ENCODE data around the gene ING5.
A peak's percentile ranks its signal among the peaks of the same experiment; 100 is the strongest.

ING5 gene

GRCh38 chr2:241676665-241677064 lies 25.2 kb upstream of the ING5 start:
- no peak for DNase-seq (ENCODE audit: low read depth)
- in situ Hi-C loops (cut with HindIII; ENCODE audit: low sequenced_read_pairs), result loop anchor here (10.0 kb wide), 1 partner anchor 48 kb away; no protein-coding TSS in a partner anchor
- H3K4me3 ChIP-seq (ENCODE audit: low read depth, low read length), result no peak overlapping the region
- TF ChIP-seq CTCF (IDR thresholded peaks at IDR 0.05; ENCODE audit: low read depth, low read length, missing control alignments), result no peak

- in situ Hi-C loops (cut with HindIII; ENCODE audit: low sequenced_read_pairs), result loop anchor here (10.0 kb wide), 1 partner anchor 47 kb away; no protein-coding TSS in a partner anchor
- no peak for TF ChIP-seq CTCF (IDR thresholded peaks at IDR 0.05; ENCODE audit: low read depth, low read length, missing control alignments)
- DNase-seq (ENCODE audit: low read depth), result no peak
- no peak overlapping the region for H3K4me3 ChIP-seq (ENCODE audit: low read depth, low read length)
These were observed 24.4 kb upstream of the ING5 start for GRCh38 chr2:241677392-241677791.

- H3K4me3 ChIP-seq (ENCODE audit: low read depth, low read length), result no peak overlapping the region
- no peak for DNase-seq (ENCODE audit: low read depth)
- in situ Hi-C loops (cut with HindIII; ENCODE audit: low sequenced_read_pairs), result loop anchor here (10.0 kb wide), 1 partner anchor 46 kb away; no protein-coding TSS in a partner anchor
- no peak for TF ChIP-seq CTCF (IDR thresholded peaks at IDR 0.05; ENCODE audit: low read depth, low read length, missing control alignments)
These were observed 23.5 kb upstream of the ING5 start for GRCh38 chr2:241678307-241678706.

- no peak for DNase-seq (ENCODE audit: low read depth)
- no peak for TF ChIP-seq CTCF (IDR thresholded peaks at IDR 0.05; ENCODE audit: low read depth, low read length, missing control alignments)
- in situ Hi-C loops (cut with HindIII; ENCODE audit: low sequenced_read_pairs), result loop anchor here (10.0 kb wide), 1 partner anchor 46 kb away; no protein-coding TSS in a partner anchor
- H3K4me3 ChIP-seq (ENCODE audit: low read depth, low read length), result no peak overlapping the region
These were observed 22.9 kb upstream of the ING5 start for GRCh38 chr2:241678784-241679540.

GRCh38 chr2:241680044-241680443 lies 21.8 kb upstream of the ING5 start:
- H3K4me3 ChIP-seq (ENCODE audit: low read depth, low read length), result no peak overlapping the region
- in situ Hi-C loops (cut with HindIII; ENCODE audit: low sequenced_read_pairs), result no loop called here
- TF ChIP-seq CTCF (IDR thresholded peaks at IDR 0.05; ENCODE audit: low read depth, low read length, missing control alignments), result no peak
- DNase-seq (ENCODE audit: low read depth), result no peak

GRCh38 chr2:241680827-241681599 lies 20.8 kb upstream of the ING5 start:
- no peak overlapping the region for H3K4me3 ChIP-seq (ENCODE audit: low read depth, low read length)
- in situ Hi-C loops (cut with HindIII; ENCODE audit: low sequenced_read_pairs), result no loop called here
- no peak for TF ChIP-seq CTCF (IDR thresholded peaks at IDR 0.05; ENCODE audit: low read depth, low read length, missing control alignments)
- peak; percentile 85 for DNase-seq (ENCODE audit: low read depth)
